Endothelial cell of umbilical vein (primary cell): ENCODE data around the gene ARG1. TPM values are rescaled to one million over a fixed set of nuclear protein-coding genes. Genes with fewer than 3 reads are reported as not detected.

Experiments used
- BruUV-seq: library from RNA; stranded (reverse); fragments of 400-500 nt; replicated peaks from 2 replicates; lab custom pipeline; 2021; lab: Mats Ljungman, UMichigan
- CTCF ChIA-PET: fragments of 300-600, 350-600 bp; sonication (Branson Sonifier 250); formaldehyde crosslinking; loops from one replicate; lab custom pipeline; 2021; ENCODE audit warnings: antibody characterized with exemption, inconsistent platforms; lab: Charles Lee
- POLR2A ChIA-PET: fragments of 300-600, 350-600 bp; sonication (Branson Sonifier 250); formaldehyde crosslinking; loops from one replicate; lab custom pipeline; 2021; ENCODE audit warnings: antibody characterized with exemption, inconsistent platforms; lab: Charles Lee
- DNase-seq: peaks from one replicate; pipeline ENCODE4 v3.0.0-alpha.2; 2011; ENCODE audit warnings: low read depth, low spot score
- FAIRE-seq: peaks from 2 replicates; lab custom pipeline; 2011; peaks lifted over from hg19 to GRCh38; lab: Jason Lieb, UNC
- H2AFZ ChIP-seq: 2 replicates; pipeline ENCODE4 v1.6.0; 2012; ENCODE audit warnings: low read depth, low read length, control low read depth, inconsistent platforms
- H3K27ac ChIP-seq: 2 replicates; pipeline ENCODE4 v1.5.1; 2011; ENCODE audit warnings: low read depth, mild to moderate bottlenecking, control low read depth, low read length, moderate library complexity; ENCODE audit not compliant: insufficient read depth
- H3K27me3 ChIP-seq, 2 experiments: 2 replicates each; pipeline versions ENCODE4 v1.6.0 to v1.6.1; 2011; ENCODE audit warnings: low read length in 2 of 2, mixed read lengths in 1 of 2; ENCODE audit not compliant: control insufficient read depth in 2 of 2, insufficient read depth in 2 of 2
- H3K36me3 ChIP-seq, 2 experiments: 2 replicates in 1 of 2; 3 replicates in 1 of 2; pipeline ENCODE4 v1.5.1; 2011; ENCODE audit warnings: low read length in 2 of 2, mild to moderate bottlenecking in 1 of 2, moderate library complexity in 1 of 2; ENCODE audit not compliant: control insufficient read depth in 2 of 2, insufficient read depth in 2 of 2; ENCODE audit errors: extremely low read depth in 1 of 2
- H3K4me1 ChIP-seq: 3 replicates; pipeline ENCODE4 v1.5.1; 2011; ENCODE audit warnings: mild to moderate bottlenecking, low read length; ENCODE audit not compliant: control insufficient read depth, insufficient read depth; ENCODE audit errors: extremely low read depth
- H3K4me2 ChIP-seq: 2 replicates; pipeline ENCODE4 v1.6.1; 2011; ENCODE audit warnings: low read length, control low read depth, mixed read lengths; ENCODE audit not compliant: insufficient read depth
- H3K4me3 ChIP-seq, 3 experiments: fragments of 200-600 bp in 1 of 3; sonication (generic), shearing (Covaris generic) in 1 of 3; replicated peaks in 1 of 3; 2 replicates each; pipeline ENCODE4 v1.5.1; 2011 to 2016; ENCODE audit warnings: control low read depth in 3 of 3, low read length in 3 of 3, mild to moderate bottlenecking in 2 of 3, inconsistent platforms in 1 of 3, low read depth in 1 of 3, moderate library complexity in 1 of 3; ENCODE audit not compliant: insufficient read depth in 1 of 3
- H3K79me2 ChIP-seq: 2 replicates; pipeline ENCODE4 v1.6.0; 2012; ENCODE audit warnings: low read length, inconsistent platforms; ENCODE audit not compliant: control insufficient read depth, insufficient read depth
- H3K9ac ChIP-seq: replicated peaks from 2 replicates; pipeline ENCODE3; 2011; ENCODE audit warnings: low read length, control low read depth; ENCODE audit not compliant: insufficient read depth; ENCODE audit errors: extremely low read depth
- H3K9me1 ChIP-seq: replicated peaks from 3 replicates; pipeline ENCODE4 v1.6.0; 2011; ENCODE audit warnings: mild to moderate bottlenecking, low read length; ENCODE audit not compliant: control insufficient read depth, insufficient read depth; ENCODE audit errors: extremely low read depth
- H3K9me3 ChIP-seq: replicated peaks from 2 replicates; pipeline ENCODE4 v1.5.1; 2012; ENCODE audit warnings: low read length, inconsistent platforms; ENCODE audit not compliant: control insufficient read depth, insufficient read depth
- H4K20me1 ChIP-seq: replicated peaks from 2 replicates; pipeline ENCODE3; 2011; ENCODE audit warnings: mild to moderate bottlenecking, low read length; ENCODE audit not compliant: control insufficient read depth, insufficient read depth; ENCODE audit errors: extremely low read depth
- EZH2 ChIP-seq: IDR thresholded peaks from 2 replicates; pipeline ENCODE4 v1.6.1; 2012; ENCODE audit warnings: borderline replicate concordance, low read depth, mild to moderate bottlenecking, moderate library complexity, low read length, inconsistent platforms; ENCODE audit not compliant: severe bottlenecking
- FOS ChIP-seq: IDR thresholded peaks from 2 replicates; pipeline ENCODE4 v1.6.1; 2011; ENCODE audit warnings: mild to moderate bottlenecking, low read length, moderate library complexity, borderline replicate concordance; ENCODE audit not compliant: insufficient read depth
- GATA2 ChIP-seq: IDR thresholded peaks from 2 replicates; pipeline ENCODE4 v1.7.0; 2011; ENCODE audit warnings: low read depth, mild to moderate bottlenecking, moderate library complexity, mixed read lengths, low read length; ENCODE audit not compliant: insufficient read length, insufficient read depth
- JUN ChIP-seq: IDR thresholded peaks from 2 replicates; pipeline ENCODE4 v1.6.1; 2011; ENCODE audit warnings: borderline replicate concordance, low read depth; ENCODE audit not compliant: insufficient read length, insufficient read depth
- MYC ChIP-seq: IDR thresholded peaks from one replicate; pipeline ENCODE4 v1.6.1; 2011; ENCODE audit warnings: mild to moderate bottlenecking, low read depth, low read length
- POLR2A ChIP-seq: IDR thresholded peaks from 2 replicates; pipeline ENCODE4 v1.6.1; 2012; ENCODE audit warnings: low read depth, mild to moderate bottlenecking, control low read depth, low read length
- POLR2AphosphoS5 ChIP-seq: IDR thresholded peaks from 2 replicates; pipeline ENCODE4 v1.6.1; 2012; ENCODE audit warnings: low read depth, mild to moderate bottlenecking, control low read depth, low read length, moderate library complexity; ENCODE audit not compliant: insufficient read depth
- dilution Hi-C: fragments of 300-500 bp; cut with MboI; formaldehyde crosslinking; loops from one replicate; pipeline ENCODE4 v1.15.0; 2019; ENCODE audit warnings: low sequenced_read_pairs; ENCODE audit not compliant: extremely low pct_ligation_motif_present
- intact Hi-C: fragments of 100-400 bp; cut with micrococcal nuclease; formaldehyde crosslinking; loops from one replicate; pipeline ENCODE4 v1.10.0; 2022
- polyA plus RNA-seq, 4 experiments: library from polyadenylated mRNA; depleted of rRNA in 3 of 4; stranded (reverse) in 3 of 4; unstranded in 1 of 4; fragments of >200 nt; gene quantifications; 2 replicates each; pipeline versions ENCODE4 v1.2.1 to v1.2.3, GENCODE V29; 2011 to 2012; ENCODE audit warnings: missing spikeins in 1 of 4
- total RNA-seq: library from RNA; stranded (reverse); gene quantifications from 2 replicates; pipeline ENCODE4 v1.2.3, GENCODE V29; 2021
- TF ChIP-seq, protein P1 (sequence below): IDR thresholded peaks from 2 replicates; pipeline ENCODE4 v1.6.1; 2011; ENCODE audit not compliant: insufficient read depth, insufficient read length
- TF ChIP-seq, protein P2 (sequence below), 2 donors: IDR thresholded peaks; 1 replicate in 1 of 2; 2 replicates in 1 of 2; pipeline ENCODE4 v1.5.1; 2011; ENCODE audit warnings: low read length in 2 of 2, mild to moderate bottlenecking in 2 of 2, moderate library complexity in 2 of 2, control low read depth in 1 of 2, inconsistent platforms in 1 of 2, low read depth in 1 of 2; ENCODE audit not compliant: insufficient read depth in 1 of 2; ENCODE audit errors: extremely low read depth in 1 of 2

The ARG1 gene
- total and polyA plus RNA-seq, 2 donors (not counting 3 experiments of a cell fraction or from before 2014, with no cell fraction given): not detected

DNA sequence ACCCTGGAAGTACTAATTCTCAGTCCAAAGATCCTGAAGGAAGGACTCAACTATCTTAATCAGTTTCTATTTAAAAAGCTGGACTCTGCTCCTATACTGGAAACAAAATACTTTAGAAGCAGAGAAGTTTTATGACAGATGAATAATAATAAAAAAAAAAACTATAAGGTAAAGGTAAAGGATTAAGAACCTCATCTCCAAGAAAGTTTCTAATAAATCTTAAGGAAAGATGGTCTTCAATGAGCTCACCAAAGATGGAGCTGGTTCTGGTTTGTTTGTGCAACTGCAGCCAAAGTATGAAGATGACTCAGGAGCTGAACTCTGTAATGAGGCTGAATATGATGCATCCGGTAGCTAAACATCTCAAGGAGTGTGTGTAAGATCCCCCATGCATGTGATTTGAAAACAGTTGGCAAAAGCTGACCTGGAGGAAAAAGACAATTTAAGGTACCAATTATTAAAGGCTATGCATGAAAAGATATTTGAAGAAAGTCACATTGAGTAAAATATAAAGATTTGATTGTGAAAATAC, 29.8 kb downstream of the ARG1 start:
- Histone ChIP-seq H3K4me1 (no peaks in the 10 kb centered on the region), H3K9ac (no peak overlapping the region), H3K4me3 (no peak overlapping the region), H3K9me1 (no peaks in the 10 kb centered on the region), H2AFZ (no peak overlapping the region), H3K9me3 (no peaks in the 10 kb centered on the region), H3K27ac (no peak overlapping the region), H3K27me3 (no peaks in the 10 kb centered on the region), H3K79me2 (no peaks in the 10 kb centered on the region), H3K4me2 (no peak overlapping the region), H3K36me3 (peaks cover 11 to 28% of the 10 kb centered on the region in 2 experiments), H4K20me1 (no peaks in the 10 kb centered on the region)
- DNase-seq (no peak), FAIRE-seq (no peak)
- CTCF ChIA-PET: interaction anchor here (2.1 to 2.2 kb wide), 2 partner anchors 17 to 25 kb away, joined by 8 read pairs; partner anchors contain the start of gene MED23
- dilution Hi-C loops: no loop called here
- BruUV-seq: no TSS peak
- intact Hi-C loops: no loop called here
- POLR2A ChIA-PET: no interaction called here
- TF ChIP-seq, protein P1, sequence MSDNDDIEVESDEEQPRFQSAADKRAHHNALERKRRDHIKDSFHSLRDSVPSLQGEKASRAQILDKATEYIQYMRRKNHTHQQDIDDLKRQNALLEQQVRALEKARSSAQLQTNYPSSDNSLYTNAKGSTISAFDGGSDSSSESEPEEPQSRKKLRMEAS: no peak
- no peak for TF ChIP-seq POLR2A
- TF ChIP-seq FOS: no peak
- TF ChIP-seq EZH2: no peak
- TF ChIP-seq POLR2AphosphoS5: no peak
- TF ChIP-seq, protein P2, sequence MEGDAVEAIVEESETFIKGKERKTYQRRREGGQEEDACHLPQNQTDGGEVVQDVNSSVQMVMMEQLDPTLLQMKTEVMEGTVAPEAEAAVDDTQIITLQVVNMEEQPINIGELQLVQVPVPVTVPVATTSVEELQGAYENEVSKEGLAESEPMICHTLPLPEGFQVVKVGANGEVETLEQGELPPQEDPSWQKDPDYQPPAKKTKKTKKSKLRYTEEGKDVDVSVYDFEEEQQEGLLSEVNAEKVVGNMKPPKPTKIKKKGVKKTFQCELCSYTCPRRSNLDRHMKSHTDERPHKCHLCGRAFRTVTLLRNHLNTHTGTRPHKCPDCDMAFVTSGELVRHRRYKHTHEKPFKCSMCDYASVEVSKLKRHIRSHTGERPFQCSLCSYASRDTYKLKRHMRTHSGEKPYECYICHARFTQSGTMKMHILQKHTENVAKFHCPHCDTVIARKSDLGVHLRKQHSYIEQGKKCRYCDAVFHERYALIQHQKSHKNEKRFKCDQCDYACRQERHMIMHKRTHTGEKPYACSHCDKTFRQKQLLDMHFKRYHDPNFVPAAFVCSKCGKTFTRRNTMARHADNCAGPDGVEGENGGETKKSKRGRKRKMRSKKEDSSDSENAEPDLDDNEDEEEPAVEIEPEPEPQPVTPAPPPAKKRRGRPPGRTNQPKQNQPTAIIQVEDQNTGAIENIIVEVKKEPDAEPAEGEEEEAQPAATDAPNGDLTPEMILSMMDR (IDR thresholded peaks at IDR 0.05; ENCODE audit: extremely low read depth in 1 of 2, insufficient read depth in 1 of 2, low read depth in 1 of 2, low read length in 2 of 2): no peak
- no peak for TF ChIP-seq JUN
- no peak for TF ChIP-seq GATA2
- no peak for TF ChIP-seq MYC
